HG02623 (cell line): ENCODE measurements around the gene DMBX1.

ENCODE experiments used
- ATAC-seq: cut with Tn5 transposase; IDR thresholded peaks from one replicate; pipeline ENCODE4 v1.9.1; 2021; ENCODE audit warnings: moderate library complexity; ENCODE audit not compliant: unreplicated experiment

Gene DMBX1

GRCh38 chr1:46458846-46459245, 30.8 kb upstream of the DMBX1 start:
- ATAC-seq: no peak

GRCh38 chr1:46459315-46459714, 30.3 kb upstream of the DMBX1 start:
- ATAC-seq: no peak

GRCh38 chr1:46461017-46461808, 28.4 kb upstream of the DMBX1 start:
- ATAC-seq: no peak

GRCh38 chr1:46461809-46462448, 27.7 kb upstream of the DMBX1 start:
- no peak for ATAC-seq

- ATAC-seq: no peak
Observed at GRCh38 chr1:46464013-46464548, 25.6 kb upstream of the DMBX1 start.

GRCh38 chr1:46464915-46465314, 24.7 kb upstream of the DMBX1 start:
- ATAC-seq: no peak

- ATAC-seq: no peak
Observed at GRCh38 chr1:46465981-46466476, 23.6 kb upstream of the DMBX1 start.

GRCh38 chr1:46466477-46467182, 23.0 kb upstream of the DMBX1 start:
- no peak for ATAC-seq

- no peak for ATAC-seq
Observed at GRCh38 chr1:46467183-46467504, 22.5 kb upstream of the DMBX1 start.

- no peak for ATAC-seq
Observed at GRCh38 chr1:46469881-46470280, 19.8 kb upstream of the DMBX1 start.

- no peak for ATAC-seq
Observed at GRCh38 chr1:46471848-46472492, 17.7 kb upstream of the DMBX1 start.

GRCh38 chr1:46472498-46473181, 17.0 kb upstream of the DMBX1 start:
- ATAC-seq: no peak

GRCh38 chr1:46473991-46474390, 15.6 kb upstream of the DMBX1 start:
- ATAC-seq: no peak

- ATAC-seq: no peak
Observed at GRCh38 chr1:46474570-46474969, 15.1 kb upstream of the DMBX1 start.

- ATAC-seq: no peak
Observed at GRCh38 chr1:46476673-46477072, 13.0 kb upstream of the DMBX1 start.

GRCh38 chr1:46477153-46477929, 12.3 kb upstream of the DMBX1 start:
- ATAC-seq: no peak

GRCh38 chr1:46478721-46479485, 10.7 kb upstream of the DMBX1 start:
- ATAC-seq: no peak

- ATAC-seq: no peak
Observed at GRCh38 chr1:46479744-46480350, 9.8 kb upstream of the DMBX1 start.
